ENCODE data around the gene PERM1. TPM values are rescaled to one million over a fixed set of nuclear protein-coding genes. Genes with fewer than 3 reads are reported as not detected.

Gene PERM1
- total and polyA plus RNA-seq, 2 donors (not counting 1 experiment from before 2014, with no cell fraction given), result not detected

- WGBS (ENCODE audit: insufficient coverage), result 21% methylated on average over 23 of the region's 29 CpGs
- ChIA-PET POLR2A (interaction anchor here (0.8 kb wide), 1 partner anchor 80 kb away, joined by 3 read pairs; no protein-coding TSS in a partner anchor), CTCF (interaction anchor here (0.6 to 3.8 kb wide), 23 partner anchors 10 to 457 kb away, joined by 3 to 32 read pairs (median 5); partner anchors contain the start of genes AGRN, CCNL2, ISG15 and PLEKHN1)
- TF ChIP-seq EZH2 (IDR thresholded peaks at IDR 0.05; ENCODE audit: borderline replicate concordance, insufficient read depth, low read depth, low read length, poor library complexity, severe bottlenecking), result no peak
- TF ChIP-seq, protein P1, sequence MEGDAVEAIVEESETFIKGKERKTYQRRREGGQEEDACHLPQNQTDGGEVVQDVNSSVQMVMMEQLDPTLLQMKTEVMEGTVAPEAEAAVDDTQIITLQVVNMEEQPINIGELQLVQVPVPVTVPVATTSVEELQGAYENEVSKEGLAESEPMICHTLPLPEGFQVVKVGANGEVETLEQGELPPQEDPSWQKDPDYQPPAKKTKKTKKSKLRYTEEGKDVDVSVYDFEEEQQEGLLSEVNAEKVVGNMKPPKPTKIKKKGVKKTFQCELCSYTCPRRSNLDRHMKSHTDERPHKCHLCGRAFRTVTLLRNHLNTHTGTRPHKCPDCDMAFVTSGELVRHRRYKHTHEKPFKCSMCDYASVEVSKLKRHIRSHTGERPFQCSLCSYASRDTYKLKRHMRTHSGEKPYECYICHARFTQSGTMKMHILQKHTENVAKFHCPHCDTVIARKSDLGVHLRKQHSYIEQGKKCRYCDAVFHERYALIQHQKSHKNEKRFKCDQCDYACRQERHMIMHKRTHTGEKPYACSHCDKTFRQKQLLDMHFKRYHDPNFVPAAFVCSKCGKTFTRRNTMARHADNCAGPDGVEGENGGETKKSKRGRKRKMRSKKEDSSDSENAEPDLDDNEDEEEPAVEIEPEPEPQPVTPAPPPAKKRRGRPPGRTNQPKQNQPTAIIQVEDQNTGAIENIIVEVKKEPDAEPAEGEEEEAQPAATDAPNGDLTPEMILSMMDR (IDR thresholded peaks at IDR 0.05), result peak; percentile 90
- Mint-ChIP-seq H3K9me3 (ENCODE audit: insufficient read depth) (no peaks in the 10 kb centered on the region), H3K4me1 (no peaks in the 10 kb centered on the region), H3K4me3 (no peak overlapping the region), H3K27me3 (peaks cover 38% of the 10 kb centered on the region), H3K27ac (no peak overlapping the region)
- intact Hi-C loops (cut with micrococcal nuclease), result loop anchor here (2.0 kb wide), 1 partner anchor 307 kb away; no protein-coding TSS in a partner anchor
- Histone ChIP-seq H3K4me1 (ENCODE audit: control insufficient read depth in 2 of 2, insufficient read depth in 2 of 2, low read length in 2 of 2) (peaks cover 0 to 3% of the 10 kb centered on the region in 2 donors), H3K27ac (ENCODE audit: low read length in 2 of 2) (no peak overlapping the region), H3K4me2 (replicated peaks; ENCODE audit: low read depth, low read length, poor library complexity, severe bottlenecking) (peak overlapping the region; percentile 33), H3K79me2 (ENCODE audit: control insufficient read depth, insufficient read depth, low read length) (no peaks in the 10 kb centered on the region), H3K27me3 (replicated peaks in 1 of 4; ENCODE audit: control extremely low read depth in 1 of 4, control insufficient read depth in 3 of 4, insufficient read depth in 4 of 4, low read length in 3 of 4) (peaks cover 0 to 22% (median 0%) of the 10 kb centered on the region in 4 experiments), H4K20me1 (ENCODE audit: control insufficient read depth, insufficient read depth, low read length, poor library complexity, severe bottlenecking) (no peaks in the 10 kb centered on the region), H3K9me3 (ENCODE audit: control extremely low read depth in 1 of 3, control insufficient read depth in 2 of 3, insufficient read depth in 1 of 3, low read length in 2 of 3) (no peaks in the 10 kb centered on the region), H3K9ac (ENCODE audit: low read length) (no peak overlapping the region), H2AFZ (ENCODE audit: insufficient read depth, low read depth, low read length, poor library complexity, severe bottlenecking) (no peak overlapping the region), H3K4me3 (ENCODE audit: control extremely low read depth in 1 of 5, extremely low read depth in 1 of 5, insufficient read depth in 1 of 5, low read depth in 2 of 5, low read length in 4 of 5) (no peak overlapping the region), H3K36me3 (replicated peaks in 1 of 2; ENCODE audit: control extremely low read depth in 1 of 2, control insufficient read depth in 1 of 2, extremely low read depth in 1 of 2, insufficient read depth in 2 of 2, low read length in 1 of 2) (no peaks in the 10 kb centered on the region)
- DNase-seq (peak; percentile 73), ATAC-seq (ENCODE audit: low read depth) (peak; percentile 95)
Observed at GRCh38 chr1:983798-984475, 2.0 kb upstream of the PERM1 start.
